GM10266 (cell line): ENCODE data around the gene ZC3H4.
A peak's percentile ranks its signal among the peaks of the same experiment; 100 is the strongest.
"Not testable (repeated sequence)": the region's sequence is repeated elsewhere in the genome, so short reads cannot be mapped to it uniquely, and the experiment has no call there.

ENCODE experiments used
- DNase-seq: peaks from one replicate; pipeline ENCODE4 v3.0.0; 2012; ENCODE audit errors: extremely low spot score
- TF ChIP-seq, protein P1 (sequence below): IDR thresholded peaks from 2 replicates; pipeline ENCODE4 v1.5.1; 2012; ENCODE audit warnings: mild to moderate bottlenecking, low read depth; ENCODE audit not compliant: control insufficient read depth, insufficient read depth; ENCODE audit errors: missing control alignments

Gene ZC3H4

DNA sequence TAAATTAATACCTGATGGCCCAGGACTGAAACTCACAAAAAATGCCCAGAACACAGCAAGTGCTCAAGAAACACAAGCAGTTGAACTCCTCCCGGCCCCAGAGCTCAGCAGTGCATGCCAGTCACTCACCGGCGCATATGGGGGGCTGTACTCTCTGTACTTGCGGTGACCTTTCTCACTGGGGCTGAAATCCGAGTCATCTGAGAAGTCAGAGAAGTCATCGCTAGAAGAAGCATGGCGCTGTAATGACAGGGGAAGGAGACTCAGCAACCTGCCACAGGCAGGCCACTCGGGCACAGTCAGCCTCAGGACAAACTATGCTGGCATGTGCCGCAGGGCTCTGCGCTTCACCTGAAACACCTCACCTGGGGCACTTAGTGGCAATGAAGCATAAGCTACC, 19.7 kb downstream of the ZC3H4 start:
- peak; percentile 80 for DNase-seq
- TF ChIP-seq, protein P1, sequence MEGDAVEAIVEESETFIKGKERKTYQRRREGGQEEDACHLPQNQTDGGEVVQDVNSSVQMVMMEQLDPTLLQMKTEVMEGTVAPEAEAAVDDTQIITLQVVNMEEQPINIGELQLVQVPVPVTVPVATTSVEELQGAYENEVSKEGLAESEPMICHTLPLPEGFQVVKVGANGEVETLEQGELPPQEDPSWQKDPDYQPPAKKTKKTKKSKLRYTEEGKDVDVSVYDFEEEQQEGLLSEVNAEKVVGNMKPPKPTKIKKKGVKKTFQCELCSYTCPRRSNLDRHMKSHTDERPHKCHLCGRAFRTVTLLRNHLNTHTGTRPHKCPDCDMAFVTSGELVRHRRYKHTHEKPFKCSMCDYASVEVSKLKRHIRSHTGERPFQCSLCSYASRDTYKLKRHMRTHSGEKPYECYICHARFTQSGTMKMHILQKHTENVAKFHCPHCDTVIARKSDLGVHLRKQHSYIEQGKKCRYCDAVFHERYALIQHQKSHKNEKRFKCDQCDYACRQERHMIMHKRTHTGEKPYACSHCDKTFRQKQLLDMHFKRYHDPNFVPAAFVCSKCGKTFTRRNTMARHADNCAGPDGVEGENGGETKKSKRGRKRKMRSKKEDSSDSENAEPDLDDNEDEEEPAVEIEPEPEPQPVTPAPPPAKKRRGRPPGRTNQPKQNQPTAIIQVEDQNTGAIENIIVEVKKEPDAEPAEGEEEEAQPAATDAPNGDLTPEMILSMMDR: no peak

DNA sequence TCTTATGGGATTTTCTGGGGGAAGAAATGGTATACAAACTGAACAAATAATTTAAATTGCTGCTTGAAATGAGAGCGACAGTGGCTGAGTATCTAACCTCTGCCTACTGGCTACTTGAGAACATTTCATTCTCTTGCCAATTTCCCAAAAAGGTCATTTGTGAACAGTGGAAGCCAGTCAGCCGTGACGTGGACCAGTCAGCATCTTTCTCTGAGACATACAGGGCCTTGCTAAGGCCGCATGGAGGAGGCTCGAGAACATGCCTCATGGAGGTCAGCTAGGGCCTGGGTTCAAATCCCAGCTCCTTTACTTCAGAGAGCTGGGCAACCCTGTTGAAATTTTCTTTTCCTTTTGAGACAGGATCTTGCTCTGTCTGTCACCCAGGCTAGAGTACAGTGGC, 20.3 kb downstream of the ZC3H4 start:
- TF ChIP-seq, protein P1: no peak
- DNase-seq: no peak

DNA sequence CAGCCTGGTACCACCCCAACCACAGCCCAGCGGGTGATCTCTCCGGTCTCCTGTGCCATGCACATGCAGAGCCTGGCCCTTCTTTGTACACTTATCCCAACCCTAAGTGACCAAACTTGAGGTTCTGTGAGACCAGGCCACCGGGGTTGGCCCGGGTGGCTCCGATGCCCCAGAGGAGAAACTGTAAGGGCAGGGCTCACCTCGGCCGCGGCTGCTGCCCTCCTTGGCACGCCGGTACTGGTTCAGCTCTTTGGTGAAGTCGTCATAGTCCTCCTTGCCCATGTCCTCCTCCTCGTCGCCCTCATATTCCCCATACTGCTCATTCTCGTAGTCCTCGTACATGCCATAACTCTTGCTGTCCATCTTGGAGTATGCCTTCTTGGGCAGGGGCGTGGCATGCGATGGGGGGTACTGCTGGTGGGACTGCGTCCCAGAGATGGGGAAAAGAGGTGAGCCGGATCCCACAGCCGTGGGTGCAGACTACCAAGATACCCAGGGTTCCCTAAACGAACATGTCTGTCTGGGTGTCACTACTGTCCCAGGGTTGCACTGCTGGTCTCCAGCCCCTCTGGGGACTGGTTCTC, 23.7 kb downstream of the ZC3H4 start:
- DNase-seq: no peak
- TF ChIP-seq, protein P1: no peak

DNA sequence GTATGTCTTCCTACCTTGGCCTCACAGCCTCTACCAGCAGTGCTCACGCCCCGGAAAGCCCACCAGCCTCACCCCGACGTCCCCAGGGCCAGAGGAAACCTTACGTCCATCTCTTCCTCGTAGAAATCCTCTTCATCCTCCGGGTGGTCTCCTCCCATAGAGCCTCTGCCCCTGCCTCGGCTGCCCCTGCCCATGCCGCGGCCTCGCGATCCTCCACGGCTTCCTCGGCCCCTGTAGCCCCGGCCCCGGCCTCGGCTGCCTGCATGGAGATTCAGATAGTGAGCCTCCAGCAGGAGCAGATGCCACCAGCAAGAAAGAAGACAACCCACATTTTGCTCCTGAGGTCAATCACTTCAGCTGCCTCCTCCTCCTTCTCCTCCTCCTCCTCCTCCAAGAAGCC, 27.3 kb downstream of the ZC3H4 start:
- TF ChIP-seq, protein P1: no peak

DNA sequence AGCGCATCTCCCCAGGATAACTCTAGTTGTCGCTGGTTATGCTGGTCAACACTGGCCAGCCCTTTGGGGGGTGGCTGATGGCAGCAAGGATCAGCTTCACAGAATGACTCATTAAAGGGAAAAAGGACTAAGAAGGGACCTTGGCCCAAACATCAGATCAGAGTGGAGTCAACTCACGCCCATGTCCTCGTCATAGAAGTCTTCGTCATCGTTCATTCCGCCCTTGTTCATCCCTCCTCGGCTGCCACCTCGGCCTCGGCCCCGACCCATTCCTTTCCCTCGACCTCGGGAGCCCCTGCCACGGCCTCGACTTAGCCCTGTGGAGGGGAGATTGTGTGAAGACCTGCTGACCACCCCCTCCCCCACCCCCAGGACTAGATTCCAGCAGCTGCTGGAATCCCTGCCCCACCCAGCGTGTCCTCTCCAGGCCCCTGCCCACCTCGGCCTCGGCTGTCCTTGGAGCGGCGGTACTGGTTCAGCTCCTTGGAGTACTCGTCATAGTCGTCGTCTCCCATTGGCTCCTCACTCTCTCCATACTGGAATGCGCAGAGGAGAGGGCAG, 28.6 kb downstream of the ZC3H4 start:
- DNase-seq: no peak
- TF ChIP-seq, protein P1: no peak

More for the DNA sequence above, 27.3 kb downstream of the ZC3H4 start:
- DNase-seq: no peak

DNA sequence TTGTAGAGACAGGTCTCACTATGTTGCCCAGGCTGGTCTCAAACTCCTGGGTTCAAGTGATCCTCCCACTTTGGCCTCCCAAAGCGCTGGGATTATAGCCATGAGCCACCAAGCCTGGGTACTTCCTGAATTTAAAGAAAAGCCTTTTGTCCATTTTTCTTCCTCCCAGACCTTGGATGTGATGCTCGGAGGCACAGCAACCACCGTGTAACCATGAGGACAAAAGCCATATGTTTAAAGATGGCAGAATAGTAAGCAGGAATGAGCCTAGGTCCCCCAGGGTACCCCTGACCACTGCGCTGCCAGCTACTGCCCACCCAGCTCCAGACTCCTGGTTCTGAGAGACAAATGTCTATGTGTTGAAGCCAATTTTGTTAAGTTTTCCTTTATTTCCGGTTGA, 31.1 kb downstream of the ZC3H4 start:
- TF ChIP-seq, protein P1: no peak
- DNase-seq: no peak

DNA sequence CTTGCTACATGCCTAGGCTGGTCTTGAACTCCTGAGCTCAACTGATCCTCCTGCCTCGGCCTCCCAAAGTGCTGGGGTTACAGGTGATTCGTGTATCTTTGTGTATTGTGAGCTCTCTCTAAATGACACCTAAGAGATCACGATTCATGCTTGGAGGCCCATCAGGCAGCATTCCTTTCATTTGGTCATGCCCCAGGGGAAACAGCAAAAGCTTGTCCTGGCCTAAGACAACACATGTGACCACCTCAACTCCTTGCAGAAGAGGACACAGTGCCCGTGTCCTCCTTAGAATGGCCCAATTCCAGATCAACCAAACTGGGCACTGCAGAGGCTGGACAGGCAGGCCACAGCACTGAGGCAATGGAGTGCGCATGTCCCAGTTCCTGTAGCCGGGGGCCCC, 32.5 kb downstream of the ZC3H4 start:
- DNase-seq: no peak
- TF ChIP-seq, protein P1: no peak

DNA sequence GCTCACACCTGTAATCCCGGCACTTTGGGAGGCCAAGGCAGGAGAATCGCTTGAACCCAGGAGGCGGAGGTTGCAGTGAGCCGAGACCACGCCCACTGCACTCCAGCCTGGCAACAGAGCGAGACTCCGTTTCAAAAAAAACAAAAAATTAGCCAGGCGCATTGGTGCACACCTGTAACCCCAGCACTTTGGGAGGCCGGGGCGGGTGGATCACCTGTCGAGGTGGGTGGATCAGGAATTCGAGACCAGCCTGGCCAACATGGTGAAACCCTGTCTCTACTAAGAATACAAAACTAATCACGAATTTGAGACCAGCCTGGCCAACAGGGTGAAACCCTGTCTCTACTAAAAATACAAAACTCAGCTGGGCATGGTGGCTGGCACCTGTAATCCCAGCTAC, 35.2 kb downstream of the ZC3H4 start:
- DNase-seq: not testable (repeated sequence)
